ENCODE results near the gene GLYAT. TPM values are rescaled to one million over a fixed set of nuclear protein-coding genes. Genes with fewer than 3 reads are reported as not detected.

GLYAT gene
- total RNA-seq, 1 experiment from 2014 or later = not detected

DNA sequence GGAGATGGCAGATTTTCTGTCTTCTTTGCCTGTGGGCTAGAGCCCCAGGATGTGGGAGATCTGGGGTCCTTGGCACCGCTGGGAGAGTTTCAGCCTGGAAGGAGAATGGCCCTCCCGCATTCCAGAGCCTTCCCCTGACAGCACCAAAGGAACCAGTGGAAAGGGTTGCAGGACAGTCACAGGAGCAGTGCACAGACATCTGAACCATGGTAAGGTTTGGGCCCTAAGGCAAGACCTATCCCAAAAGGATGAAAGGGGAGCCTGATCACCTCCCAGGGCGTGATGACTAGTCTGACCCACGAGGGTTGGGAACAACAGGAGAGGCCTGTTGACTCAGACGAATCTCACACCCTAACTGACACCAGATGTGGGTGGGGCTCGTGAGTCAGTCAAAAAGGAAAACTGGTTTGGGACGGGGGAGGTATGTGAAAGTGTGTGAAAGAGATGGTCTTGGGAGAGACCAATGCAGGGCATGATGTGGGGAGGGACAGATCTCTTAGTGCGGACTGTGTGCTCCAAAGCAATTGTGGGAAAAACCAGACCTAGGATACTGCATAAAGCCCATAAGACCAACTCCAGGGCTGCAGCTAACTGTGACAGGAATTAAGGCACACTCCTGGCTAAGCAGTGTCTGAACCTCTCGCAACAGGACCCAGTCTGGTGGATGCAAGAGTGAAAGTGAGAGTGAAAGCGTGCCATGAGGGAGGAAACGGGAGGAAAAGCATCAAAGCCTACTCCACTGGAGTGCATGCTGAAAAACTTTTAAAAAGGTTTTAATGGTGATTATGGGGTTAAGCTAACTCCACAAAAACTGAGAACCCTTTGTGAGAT, 39.1 kb upstream of the GLYAT start:
- Histone ChIP-seq H3K4me3 (ENCODE audit: low read depth, low read length) (no peak overlapping the region), H3K4me1 (peaks cover 16% of the 10 kb centered on the region), H3K9me3 (peaks cover 22% of the 10 kb centered on the region), H3K27me3 (replicated peaks; ENCODE audit: control insufficient read depth, insufficient read depth, low read length) (no peaks in the 10 kb centered on the region), H3K36me3 (ENCODE audit: control insufficient read depth, insufficient read depth, low read length) (no peaks in the 10 kb centered on the region)
- H3K4me1 Mint-ChIP-seq (ENCODE audit: low read depth, unreplicated experiment) = peaks cover 13% of the 10 kb centered on the region
- H3K4me3 Mint-ChIP-seq (ENCODE audit: unreplicated experiment) = no peak overlapping the region
- H3K27ac Mint-ChIP-seq (ENCODE audit: unreplicated experiment) = peak overlapping the region; percentile 72
- DNase-seq = no peak
- ChIA-PET CTCF (no interaction called here), POLR2A (no interaction called here)
- peaks cover 14% of the 10 kb centered on the region for H3K9me3 Mint-ChIP-seq (ENCODE audit: unreplicated experiment)
- no peaks in the 10 kb centered on the region for H3K36me3 Mint-ChIP-seq (ENCODE audit: insufficient read depth, unreplicated experiment)
- TF ChIP-seq, protein P1, sequence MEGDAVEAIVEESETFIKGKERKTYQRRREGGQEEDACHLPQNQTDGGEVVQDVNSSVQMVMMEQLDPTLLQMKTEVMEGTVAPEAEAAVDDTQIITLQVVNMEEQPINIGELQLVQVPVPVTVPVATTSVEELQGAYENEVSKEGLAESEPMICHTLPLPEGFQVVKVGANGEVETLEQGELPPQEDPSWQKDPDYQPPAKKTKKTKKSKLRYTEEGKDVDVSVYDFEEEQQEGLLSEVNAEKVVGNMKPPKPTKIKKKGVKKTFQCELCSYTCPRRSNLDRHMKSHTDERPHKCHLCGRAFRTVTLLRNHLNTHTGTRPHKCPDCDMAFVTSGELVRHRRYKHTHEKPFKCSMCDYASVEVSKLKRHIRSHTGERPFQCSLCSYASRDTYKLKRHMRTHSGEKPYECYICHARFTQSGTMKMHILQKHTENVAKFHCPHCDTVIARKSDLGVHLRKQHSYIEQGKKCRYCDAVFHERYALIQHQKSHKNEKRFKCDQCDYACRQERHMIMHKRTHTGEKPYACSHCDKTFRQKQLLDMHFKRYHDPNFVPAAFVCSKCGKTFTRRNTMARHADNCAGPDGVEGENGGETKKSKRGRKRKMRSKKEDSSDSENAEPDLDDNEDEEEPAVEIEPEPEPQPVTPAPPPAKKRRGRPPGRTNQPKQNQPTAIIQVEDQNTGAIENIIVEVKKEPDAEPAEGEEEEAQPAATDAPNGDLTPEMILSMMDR (IDR thresholded peaks at IDR 0.05; ENCODE audit: insufficient read depth in 1 of 2, low read depth in 1 of 2, low read length in 1 of 2, severe bottlenecking in 1 of 2, unreplicated experiment in 1 of 2) = no peak
- intact Hi-C loops (cut with micrococcal nuclease; ENCODE audit: unreplicated experiment) = no loop called here
- BruUV-seq (replicated peaks) = no TSS peak
- H3K27me3 Mint-ChIP-seq (ENCODE audit: insufficient read depth, unreplicated experiment) = no peaks in the 10 kb centered on the region

DNA sequence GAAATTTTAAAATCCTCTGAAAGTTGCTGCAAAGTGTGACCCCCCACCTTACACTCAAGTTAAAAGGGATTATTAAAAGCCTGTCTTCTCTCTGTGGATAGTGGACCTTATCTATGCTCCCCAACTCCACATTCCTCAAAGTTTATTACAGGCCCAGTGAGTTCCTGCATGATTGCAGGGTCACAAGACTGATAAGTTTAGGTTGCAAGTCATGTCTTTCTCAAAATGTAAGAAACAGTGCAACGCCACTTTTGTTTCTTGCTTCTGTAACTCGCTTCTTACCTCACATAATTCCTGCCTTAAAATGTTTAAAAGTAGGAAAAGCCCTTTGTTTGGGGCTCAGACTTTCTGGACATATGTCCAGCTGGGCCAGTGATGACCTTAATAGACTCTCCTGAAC, 38.4 kb upstream of the GLYAT start:
- Mint-ChIP-seq H3K36me3 (ENCODE audit: insufficient read depth, unreplicated experiment) (no peaks in the 10 kb centered on the region), H3K4me3 (ENCODE audit: unreplicated experiment) (no peak overlapping the region), H3K4me1 (ENCODE audit: low read depth, unreplicated experiment) (peaks cover 13% of the 10 kb centered on the region), H3K9me3 (ENCODE audit: unreplicated experiment) (peaks cover 17% of the 10 kb centered on the region), H3K27ac (ENCODE audit: unreplicated experiment) (peak overlapping the region; percentile 72), H3K27me3 (ENCODE audit: insufficient read depth, unreplicated experiment) (no peaks in the 10 kb centered on the region)
- intact Hi-C loops (cut with micrococcal nuclease; ENCODE audit: unreplicated experiment) = no loop called here
- ChIA-PET CTCF (no interaction called here), POLR2A (no interaction called here)
- no peak for DNase-seq
- H3K4me1 ChIP-seq = peaks cover 16% of the 10 kb centered on the region
- H3K27me3 ChIP-seq (replicated peaks; ENCODE audit: control insufficient read depth, insufficient read depth, low read length) = no peaks in the 10 kb centered on the region
- BruUV-seq (replicated peaks) = no TSS peak
- TF ChIP-seq, protein P1 (IDR thresholded peaks at IDR 0.05; ENCODE audit: insufficient read depth in 1 of 2, low read depth in 1 of 2, low read length in 1 of 2, severe bottlenecking in 1 of 2, unreplicated experiment in 1 of 2) = no peak
- no peak overlapping the region for H3K4me3 ChIP-seq (ENCODE audit: low read depth, low read length)
- peaks cover 22% of the 10 kb centered on the region for H3K9me3 ChIP-seq
- H3K36me3 ChIP-seq (ENCODE audit: control insufficient read depth, insufficient read depth, low read length) = no peaks in the 10 kb centered on the region

DNA sequence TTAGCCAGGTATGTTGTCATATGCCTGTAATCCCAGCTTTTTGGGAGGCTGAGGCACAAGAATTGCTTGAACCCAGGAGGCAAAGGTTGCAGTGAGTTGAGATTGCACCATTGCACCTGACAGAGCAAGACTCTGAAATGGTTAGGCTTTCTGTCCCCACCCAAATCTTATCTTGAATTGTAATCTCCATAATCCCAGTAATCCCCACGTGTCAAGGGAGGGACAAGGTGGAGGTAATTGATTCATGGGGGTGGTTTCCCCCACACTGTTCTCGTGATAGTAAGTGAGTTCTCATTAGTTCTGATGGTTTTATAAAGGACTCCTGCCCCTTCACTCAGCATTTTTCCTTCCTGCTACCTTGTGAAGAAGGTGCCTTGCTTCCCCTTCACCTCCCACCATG, 37.6 kb upstream of the GLYAT start:
- TF ChIP-seq, protein P1 (IDR thresholded peaks at IDR 0.05; ENCODE audit: insufficient read depth in 1 of 2, low read depth in 1 of 2, low read length in 1 of 2, severe bottlenecking in 1 of 2, unreplicated experiment in 1 of 2) = no peak
- no TSS peak for BruUV-seq (replicated peaks)
- ChIA-PET CTCF (no interaction called here), POLR2A (no interaction called here)
- H3K9me3 Mint-ChIP-seq (ENCODE audit: unreplicated experiment) = peaks cover 26% of the 10 kb centered on the region
- no peaks in the 10 kb centered on the region for H3K27me3 Mint-ChIP-seq (ENCODE audit: insufficient read depth, unreplicated experiment)
- H3K4me1 Mint-ChIP-seq (ENCODE audit: low read depth, unreplicated experiment) = peaks cover 13% of the 10 kb centered on the region
- H3K4me3 ChIP-seq (ENCODE audit: low read depth, low read length) = no peak overlapping the region
- no peaks in the 10 kb centered on the region for H3K36me3 ChIP-seq (ENCODE audit: control insufficient read depth, insufficient read depth, low read length)
- intact Hi-C loops (cut with micrococcal nuclease; ENCODE audit: unreplicated experiment) = no loop called here
- no peaks in the 10 kb centered on the region for H3K36me3 Mint-ChIP-seq (ENCODE audit: insufficient read depth, unreplicated experiment)
- peaks cover 22% of the 10 kb centered on the region for H3K9me3 ChIP-seq
- peaks cover 16% of the 10 kb centered on the region for H3K4me1 ChIP-seq
- no peak overlapping the region for H3K4me3 Mint-ChIP-seq (ENCODE audit: unreplicated experiment)
- H3K27me3 ChIP-seq (replicated peaks; ENCODE audit: control insufficient read depth, insufficient read depth, low read length) = no peaks in the 10 kb centered on the region
- DNase-seq = no peak
- no peak overlapping the region for H3K27ac Mint-ChIP-seq (ENCODE audit: unreplicated experiment)
